ENCODE data around the gene FANCC. TPM values are rescaled to one million over a fixed set of nuclear protein-coding genes. Genes with fewer than 3 reads are reported as not detected.

The FANCC gene
- polyA plus RNA-seq, 1 of the 3 experiments (the other 2 are of a cell fraction), result 3.5 TPM

- TF ChIP-seq, protein P1, sequence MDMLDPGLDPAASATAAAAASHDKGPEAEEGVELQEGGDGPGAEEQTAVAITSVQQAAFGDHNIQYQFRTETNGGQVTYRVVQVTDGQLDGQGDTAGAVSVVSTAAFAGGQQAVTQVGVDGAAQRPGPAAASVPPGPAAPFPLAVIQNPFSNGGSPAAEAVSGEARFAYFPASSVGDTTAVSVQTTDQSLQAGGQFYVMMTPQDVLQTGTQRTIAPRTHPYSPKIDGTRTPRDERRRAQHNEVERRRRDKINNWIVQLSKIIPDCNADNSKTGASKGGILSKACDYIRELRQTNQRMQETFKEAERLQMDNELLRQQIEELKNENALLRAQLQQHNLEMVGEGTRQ (IDR thresholded peaks at IDR 0.05; ENCODE audit: borderline replicate concordance, low read depth, low read length), result no peak
- TF ChIP-seq SMC3 (IDR thresholded peaks at IDR 0.05; ENCODE audit: low read depth, low read length), result no peak
- no peak for TF ChIP-seq GATA2 (CRISPR knock-in tag; IDR thresholded peaks at IDR 0.05)
- no peak for TF ChIP-seq REST (IDR thresholded peaks at IDR 0.05; ENCODE audit: low read depth, low read length)
- no peak for TF ChIP-seq EZH2phosphoT487 (IDR thresholded peaks at IDR 0.05; ENCODE audit: borderline replicate concordance, low read depth)
These were observed 159.9 kb downstream of the FANCC start (continued) for GRCh38 chr9:95157481-95158151.

DNA sequence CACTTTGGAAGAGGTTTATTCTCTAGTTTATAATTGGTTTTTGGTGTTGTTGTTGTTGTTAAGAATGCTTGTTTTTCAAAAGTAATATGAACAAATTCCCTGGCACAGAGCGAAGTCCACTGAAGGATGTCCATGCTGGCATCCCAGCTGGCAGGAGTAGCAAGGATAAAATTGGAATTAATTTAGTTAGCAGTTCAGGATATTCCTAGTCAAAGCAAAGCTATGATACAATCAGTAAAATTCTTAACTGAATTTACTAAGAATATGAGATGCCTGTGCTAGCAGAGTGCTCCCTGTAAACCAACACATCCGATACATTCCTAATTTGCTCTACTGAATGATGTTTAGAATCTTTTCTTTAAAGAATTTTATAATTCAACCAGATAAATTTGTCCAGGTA lies 161.4 kb downstream of the FANCC start:
- CTCF ChIA-PET, result interaction anchor here (0.8 to 3.2 kb wide), 4 partner anchors 12 to 28 kb away, joined by 3 to 10 read pairs (median 5); no protein-coding TSS in a partner anchor
- H3K79me2 ChIP-seq (ENCODE audit: insufficient read depth), result no peaks in the 10 kb centered on the region

More for the DNA sequence above, 161.4 kb downstream of the FANCC start:
- Histone ChIP-seq H3K9ac (no peak overlapping the region), H3K36me3 (replicated peaks in 1 of 2; ENCODE audit: control insufficient read depth in 1 of 2, insufficient read depth in 2 of 2, low read length in 1 of 2) (no peaks in the 10 kb centered on the region), H3K27ac (ENCODE audit: low read depth in 2 of 2, low read length in 1 of 2) (peak overlapping the region; percentile 82 to 95; a peak in 3 of 4 replicates), H3K27me3 (ENCODE audit: insufficient read depth) (no peaks in the 10 kb centered on the region), H3K9me2 (no peaks in the 10 kb centered on the region), H2AFZ (ENCODE audit: low read depth) (no peak overlapping the region), H3F3A (replicated peaks; ENCODE audit: insufficient read depth) (peaks cover 25% of the 10 kb centered on the region), H4K20me1 (ENCODE audit: insufficient read depth) (no peaks in the 10 kb centered on the region), H3K4me3 (ENCODE audit: low read depth in 2 of 2, low read length in 1 of 2) (no peak overlapping the region), H3K4me1 (ENCODE audit: control insufficient read depth in 1 of 2, insufficient read depth in 2 of 2, low read depth in 1 of 2, low read length in 1 of 2) (peaks cover 27 to 28% of the 10 kb centered on the region in 2 experiments), H3K9me3 (no peaks in the 10 kb centered on the region), H3K4me2 (peak overlapping the region; percentile 59; the same call in 1 of the 2 replicates)
- TF ChIP-seq RFX5 (IDR thresholded peaks at IDR 0.05; ENCODE audit: low read length) (no peak), RCOR1 (IDR thresholded peaks at IDR 0.05; ENCODE audit: low read length) (peak; percentile 91), EP300 (IDR thresholded peaks at IDR 0.05; ENCODE audit: borderline replicate concordance in 1 of 2, low read depth in 1 of 2, low read length in 1 of 2) (peak in 1 of 2 experiments; percentile 62; a peak in 2 of 4 replicates), TCF12 (IDR thresholded peaks at IDR 0.05) (0 out of 2 replicates have a peak, but pooled peaks have one; percentile 5), CTCF (IDR thresholded peaks at IDR 0.05) (no peak), NRF1 (IDR thresholded peaks at IDR 0.05; ENCODE audit: low read depth, low read length) (no peak)
- 91% methylated on average over 2 of the region's 2 CpGs for WGBS (ENCODE audit: low lambda C conversion rate)
- POLR2A ChIA-PET, result no interaction called here
- no peak for DNase-seq
